B cell (primary cell): ENCODE results near the gene TMED1. TPM values are rescaled to one million over a fixed set of nuclear protein-coding genes. Genes with fewer than 3 reads are reported as not detected.

Experiments
- ATAC-seq: fragments of 200-7000 bp; cut with Tn5 transposase; one replicate; pipeline ENCODE4 v1.10.0; 2021; ENCODE audit warnings: low read depth, mild to moderate bottlenecking, moderate number of reproducible peaks, moderate library complexity
- CTCF ChIA-PET: fragments of 350-600 bp; sonication (Branson Sonifier 250); formaldehyde crosslinking; loops from one replicate; lab custom pipeline; 2021; ENCODE audit warnings: antibody characterized with exemption, inconsistent platforms; lab: Charles Lee
- POLR2A ChIA-PET: fragments of 350-600 bp; sonication (Branson Sonifier 250); formaldehyde crosslinking; loops from one replicate; lab custom pipeline; 2021; ENCODE audit warnings: antibody characterized with exemption; lab: Charles Lee
- DNase-seq: peaks from one replicate; pipeline ENCODE4 v3.0.0; 2013
- H2AFZ ChIP-seq: 2 replicates; pipeline ENCODE4 v1.6.1; 2012; ENCODE audit warnings: mild to moderate bottlenecking, low read depth, low read length; ENCODE audit not compliant: insufficient read depth, poor library complexity, severe bottlenecking
- H3K27ac ChIP-seq, 2 donors: 1 replicate in 1 of 2; 2 replicates in 1 of 2; pipeline ENCODE4 v1.5.1; 2012 to 2013; ENCODE audit warnings: low read length in 2 of 2, mild to moderate bottlenecking in 2 of 2, moderate library complexity in 1 of 2
- H3K27me3 ChIP-seq, 4 experiments: fragments of 200-600 bp in 1 of 4; sonication (generic) in 1 of 4; replicated peaks in 1 of 4; 1 replicate in 2 of 4; 2 replicates in 2 of 4; pipeline versions ENCODE4 v1.6.1 to v1.7.0; 2013 to 2016; ENCODE audit warnings: low read length in 3 of 4, mild to moderate bottlenecking in 2 of 4, mixed read lengths in 1 of 4, moderate library complexity in 1 of 4; ENCODE audit not compliant: insufficient read depth in 4 of 4, control insufficient read depth in 3 of 4; ENCODE audit errors: control extremely low read depth in 1 of 4
- H3K36me3 ChIP-seq, 2 experiments: replicated peaks in 1 of 2; 1 replicate in 1 of 2; 2 replicates in 1 of 2; pipeline versions ENCODE4 v1.6.1 to v1.7.1; 2013; ENCODE audit warnings: low read length in 1 of 2; ENCODE audit not compliant: insufficient read depth in 2 of 2, control insufficient read depth in 1 of 2; ENCODE audit errors: control extremely low read depth in 1 of 2, extremely low read depth in 1 of 2
- H3K4me1 ChIP-seq, 2 donors: fragments of 200-600 bp in 1 of 2; sonication (generic) in 1 of 2; 1 replicate in 1 of 2; 2 replicates in 1 of 2; pipeline versions ENCODE4 v1.5.1 to v1.6.1; 2013 to 2017; ENCODE audit warnings: low read length in 2 of 2; ENCODE audit not compliant: control insufficient read depth in 2 of 2, insufficient read depth in 2 of 2
- H3K4me2 ChIP-seq: replicated peaks from 2 replicates; pipeline ENCODE3; 2012; ENCODE audit warnings: mild to moderate bottlenecking, low read depth, low read length; ENCODE audit not compliant: poor library complexity, severe bottlenecking
- H3K4me3 ChIP-seq, 5 experiments: fragments of 200-600 bp in 1 of 5; sonication (generic) in 1 of 5; 1 replicate in 3 of 5; 2 replicates in 2 of 5; pipeline versions ENCODE4 v1.5.1 to v1.7.0; 2011 to 2016; ENCODE audit warnings: low read length in 4 of 5, mild to moderate bottlenecking in 4 of 5, low read depth in 2 of 5, control low read depth in 1 of 5, moderate library complexity in 1 of 5; ENCODE audit not compliant: insufficient read depth in 1 of 5; ENCODE audit errors: control extremely low read depth in 1 of 5, extremely low read depth in 1 of 5
- H3K79me2 ChIP-seq: fragments of 200-600 bp; sonication (generic); one replicate; pipeline ENCODE4 v1.6.0; 2016; ENCODE audit warnings: low read length; ENCODE audit not compliant: control insufficient read depth, insufficient read depth
- H3K9ac ChIP-seq: fragments of 200-600 bp; sonication (generic); 2 replicates; pipeline ENCODE4 v1.6.1; 2017; ENCODE audit warnings: mild to moderate bottlenecking, low read length, moderate library complexity
- H3K9me3 ChIP-seq, 3 donors: one replicate each; pipeline versions ENCODE4 v1.6.1 to v1.7.1; 2013; ENCODE audit warnings: low read length in 2 of 3; ENCODE audit not compliant: control insufficient read depth in 2 of 3, insufficient read depth in 1 of 3; ENCODE audit errors: control extremely low read depth in 1 of 3
- H4K20me1 ChIP-seq: 2 replicates; pipeline ENCODE4 v1.6.0; 2012; ENCODE audit warnings: mild to moderate bottlenecking, low read length; ENCODE audit not compliant: insufficient read depth, control insufficient read depth, poor library complexity, severe bottlenecking
- H3K27ac Mint-ChIP-seq: one replicate; pipeline ENCODE4 v1.8.0; 2021; ENCODE audit warnings: mixed read lengths
- H3K27me3 Mint-ChIP-seq: one replicate; pipeline ENCODE4 v1.8.0; 2021; ENCODE audit warnings: mixed read lengths
- H3K4me1 Mint-ChIP-seq: one replicate; pipeline ENCODE4 v1.8.0; 2021; ENCODE audit warnings: mixed read lengths
- H3K4me3 Mint-ChIP-seq: one replicate; pipeline ENCODE4 v1.8.0; 2021; ENCODE audit warnings: mixed read lengths
- H3K9me3 Mint-ChIP-seq: one replicate; pipeline ENCODE4 v1.8.0; 2022; ENCODE audit warnings: mixed read lengths; ENCODE audit not compliant: insufficient read depth
- CTCF ChIP-seq: fragments of 200-600 bp; IDR thresholded peaks from one replicate; pipeline ENCODE4 v1.8.0; 2022; ENCODE audit warnings: antibody characterized with exemption, mild to moderate bottlenecking
- EZH2 ChIP-seq: IDR thresholded peaks from 2 replicates; pipeline ENCODE4 v1.6.1; 2012; ENCODE audit warnings: borderline replicate concordance, low read depth, mild to moderate bottlenecking, moderate library complexity, low read length; ENCODE audit not compliant: insufficient read depth, poor library complexity, severe bottlenecking
- WGBS: methylation state at CpG from one replicate; pipeline ENCODE4 v1.1.5; 2013; ENCODE audit warnings: missing lambda C conversion rate; ENCODE audit not compliant: insufficient coverage; 5-methylcytosine and 5-hydroxymethylcytosine counted together
- intact Hi-C: fragments of 100-400 bp; cut with micrococcal nuclease; formaldehyde crosslinking; loops from one replicate; pipeline ENCODE4 v1.10.0; 2022
- polyA plus RNA-seq: library from polyadenylated mRNA; depleted of rRNA; stranded (reverse); fragments of >200 nt; gene quantifications from 2 replicates; pipeline ENCODE4 v1.2.3, GENCODE V29; 2012
- total RNA-seq, 2 donors: library from RNA; stranded (reverse); fragments of 120-200 nt in 1 of 2; gene quantifications; 1 replicate in 1 of 2; 2 replicates in 1 of 2; pipeline versions ENCODE4 v1.2.3 to v1.2.4, GENCODE V29; 2013 to 2022

TMED1 gene
- total and polyA plus RNA-seq, 2 donors (not counting 1 experiment from before 2014, with no cell fraction given) = 10.8 to 14.7 TPM

- CTCF ChIA-PET = interaction anchor here (0.6 to 5.0 kb wide), 7 partner anchors 11 to 136 kb away, joined by 3 to 62 read pairs (median 4); partner anchors contain the start of genes CARM1 and DNM2
- Histone ChIP-seq H3K9me3 (peaks cover 1 to 31% (median 9%) of the 10 kb centered on the region in 3 donors), H3K9ac (peak overlapping the region; percentile 92), H3K27ac (peak overlapping the region; percentile 95 to 97), H3K4me1 (peaks cover 7 to 17% of the 10 kb centered on the region in 2 donors), H4K20me1 (peaks cover 7% of the 10 kb centered on the region), H2AFZ (peak overlapping the region; percentile 85), H3K36me3 (peaks cover 0 to 17% of the 10 kb centered on the region in 2 experiments), H3K27me3 (no peaks in the 10 kb centered on the region), H3K4me3 (peak overlapping the region in 4 of 5 experiments; percentile 91 to 97 (median 95)), H3K4me2 (peak overlapping the region; percentile 87), H3K79me2 (no peaks in the 10 kb centered on the region)
- intact Hi-C loops = loop anchor here (1.0 to 5.0 kb wide), 2 partner anchors 76 to 1018 kb away; partner anchors contain the start of gene FBXL12
- no peak for ATAC-seq
- Mint-ChIP-seq H3K4me1 (peaks cover 14% of the 10 kb centered on the region), H3K4me3 (peak overlapping the region; percentile 96), H3K27ac (peak overlapping the region; percentile 100), H3K27me3 (no peaks in the 10 kb centered on the region), H3K9me3 (peaks cover 6% of the 10 kb centered on the region)
- no peak for DNase-seq
- TF ChIP-seq CTCF = no peak
- TF ChIP-seq EZH2 = no peak
- 72% methylated on average over 32 of the region's 32 CpGs for WGBS
- POLR2A ChIA-PET = interaction anchor here (0.5 to 2.0 kb wide), 14 partner anchors 12 to 747 kb away, joined by 3 to 18 read pairs (median 4); partner anchors contain the start of genes CARM1, DNM2, KRI1 and QTRT1
Measured at GRCh38 chr19:10835089-10835753, 791 bp downstream of the TMED1 start.

GRCh38 chr19:10832939-10833296 is 3.1 kb downstream of the TMED1 start:
- Histone ChIP-seq H3K79me2 (no peaks in the 10 kb centered on the region), H3K27me3 (no peaks in the 10 kb centered on the region), H3K27ac (no peak overlapping the region), H3K4me3 (no peak overlapping the region), H3K4me1 (peaks cover 7 to 17% of the 10 kb centered on the region in 2 donors), H3K36me3 (peaks cover 0 to 25% of the 10 kb centered on the region in 2 experiments), H2AFZ (no peak overlapping the region), H3K9ac (no peak overlapping the region), H3K4me2 (no peak overlapping the region), H4K20me1 (peaks cover 7% of the 10 kb centered on the region), H3K9me3 (peaks cover 0 to 21% (median 9%) of the 10 kb centered on the region in 3 donors)
- 94% methylated on average over 18 of the region's 20 CpGs for WGBS
- no peaks in the 10 kb centered on the region for H3K27me3 Mint-ChIP-seq
- intact Hi-C loops = no loop called here
- TF ChIP-seq CTCF = no peak
- ChIA-PET CTCF (interaction anchor here (5.0 kb wide), 1 partner anchor 33 kb away, joined by 62 read pairs; no protein-coding TSS in a partner anchor), POLR2A (no interaction called here)
- H3K4me1 Mint-ChIP-seq = peaks cover 14% of the 10 kb centered on the region
- H3K9me3 Mint-ChIP-seq = peaks cover 3% of the 10 kb centered on the region
- ATAC-seq = no peak
- peak overlapping the region; percentile 67 for H3K27ac Mint-ChIP-seq
- DNase-seq = no peak
- H3K4me3 Mint-ChIP-seq = no peak overlapping the region
